Retinal pigment epithelial cell (primary cell): ENCODE results near the gene MAPK14.
A peak's percentile ranks its signal among the peaks of the same experiment; 100 is the strongest.
"Not testable (repeated sequence)": the region's sequence is repeated elsewhere in the genome, so short reads cannot be mapped to it uniquely, and the experiment has no call there.

Experiments
- DNase-seq: peaks from one replicate; pipeline ENCODE4 v3.0.0-alpha.2; 2010; ENCODE audit warnings: low read depth
- H3K4me3 ChIP-seq: 2 replicates; pipeline ENCODE4 v1.5.1; 2011; ENCODE audit warnings: mild to moderate bottlenecking, low read length, control low read depth, moderate library complexity
- CTCF ChIP-seq: conservative IDR thresholded peaks from 2 replicates; pipeline ENCODE4 v1.5.1; 2011; ENCODE audit warnings: low read depth, low read length, control low read depth, inconsistent platforms

MAPK14 gene

GRCh38 chr6:36027501-36028087 lies at the start of gene MAPK14:
TSS of gene MAPK14 (plus strand) at chr6:36027808. CDS start at chr6:36028158, 350 bp downstream.
- peak; percentile 85 for TF ChIP-seq CTCF
- DNase-seq = peak; percentile 99

GRCh38 chr6:35980126-35980525 lies 47.5 kb upstream of the MAPK14 start:
- DNase-seq, H3K4me3 ChIP-seq: not testable (repeated sequence)

More at GRCh38 chr6:36027501-36028087, at the start of gene MAPK14:
- H3K4me3 ChIP-seq = peak within 1 kb of the TSS; percentile 97

DNA sequence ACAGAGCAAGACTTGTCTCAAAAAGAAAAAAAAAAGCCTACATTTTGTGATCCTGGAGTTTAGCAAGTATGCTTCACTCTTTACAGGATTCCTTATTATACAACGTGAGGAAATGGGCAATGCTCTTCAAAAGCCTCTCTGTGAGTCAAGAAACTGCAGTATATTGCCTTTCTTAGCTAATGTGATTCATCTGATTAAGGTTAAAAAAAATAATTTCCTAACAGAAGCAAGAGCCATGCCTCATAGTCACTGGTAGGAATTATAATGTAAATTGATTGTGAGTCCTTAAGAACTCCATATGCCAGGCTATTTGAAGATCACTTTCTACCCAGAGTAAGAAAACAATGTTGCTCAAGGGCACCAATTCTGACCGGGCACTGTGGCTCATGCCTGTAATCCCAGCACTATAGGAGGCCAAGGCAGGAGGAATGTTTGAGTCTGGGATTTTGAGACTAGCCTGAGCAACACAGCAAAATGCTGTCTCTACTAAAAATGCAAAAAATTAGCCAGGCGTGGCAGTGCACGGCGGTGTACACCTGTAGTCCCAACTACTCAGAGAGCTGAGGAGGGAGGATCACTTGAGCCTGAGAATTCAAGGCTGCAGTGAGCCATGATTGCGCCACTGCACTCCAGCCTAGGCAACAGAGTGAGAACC lies 46.5 kb upstream of the MAPK14 start:
- no peak for DNase-seq
- TF ChIP-seq CTCF = no peak
- no peak overlapping the region for H3K4me3 ChIP-seq

DNA sequence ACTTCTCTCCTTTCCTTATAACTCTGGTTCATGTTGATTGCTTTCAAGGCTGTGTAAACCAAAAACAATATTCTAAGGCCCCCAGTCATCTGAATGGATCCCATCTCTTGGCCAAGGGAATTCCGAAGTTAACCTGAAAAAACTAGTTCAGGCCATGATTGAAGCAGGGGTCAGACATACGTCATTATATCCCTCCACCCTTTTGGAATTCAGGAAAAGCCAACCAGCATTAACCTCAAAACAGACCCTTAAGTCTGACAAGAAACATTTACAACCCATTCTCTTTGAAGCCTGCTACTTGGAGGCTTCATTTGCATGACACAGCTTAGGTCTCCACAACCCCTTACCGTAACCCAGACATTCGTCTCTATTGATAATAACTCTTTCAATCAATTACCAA lies 42.9 kb upstream of the MAPK14 start:
- H3K4me3 ChIP-seq = no peak overlapping the region
- no peak for TF ChIP-seq CTCF
- DNase-seq = no peak

DNA sequence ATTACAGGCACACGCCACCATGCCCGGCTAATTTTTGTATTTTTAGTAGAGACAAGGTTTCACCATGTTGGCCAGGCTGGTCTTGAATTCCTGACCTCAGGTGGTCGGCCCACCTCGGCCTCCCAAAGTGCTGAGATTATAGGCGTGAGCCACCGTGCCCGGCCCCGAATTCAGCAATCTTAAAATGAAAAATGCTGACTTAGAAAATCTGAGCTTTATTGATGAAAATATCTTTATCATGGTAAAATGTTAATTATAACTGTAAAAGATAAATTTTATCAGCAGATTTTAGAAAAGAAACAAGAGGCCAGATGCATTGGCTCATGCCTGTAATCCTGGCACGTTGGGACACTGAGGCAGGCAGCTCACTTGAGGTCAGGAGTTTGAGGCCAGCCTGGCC lies 39.6 kb upstream of the MAPK14 start:
- DNase-seq, H3K4me3 ChIP-seq: not testable (repeated sequence)

GRCh38 chr6:35993150-35993549 lies 34.5 kb upstream of the MAPK14 start:
- no peak for TF ChIP-seq CTCF
- DNase-seq = no peak

DNA sequence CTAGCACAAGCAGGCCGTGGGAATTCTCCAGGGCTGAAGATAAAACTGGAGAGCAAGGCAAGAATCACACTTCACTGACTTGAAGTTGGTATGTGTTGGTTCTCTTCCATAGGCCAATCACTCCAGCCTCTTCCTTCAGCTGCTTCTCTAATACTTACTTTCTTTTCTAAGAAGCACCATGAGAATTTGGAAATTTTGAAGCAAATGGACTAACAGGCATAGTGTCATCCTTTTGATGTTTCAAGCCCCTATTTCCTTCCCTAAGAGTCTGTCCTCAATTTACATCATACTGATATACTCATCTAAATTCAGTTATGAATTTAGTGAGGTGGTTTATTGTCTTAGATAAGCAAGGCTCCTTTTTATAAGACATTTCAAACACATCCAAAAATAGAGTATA lies 27.2 kb upstream of the MAPK14 start:
- TF ChIP-seq CTCF = no peak
- no peak overlapping the region for H3K4me3 ChIP-seq
- no peak for DNase-seq

More at GRCh38 chr6:35993150-35993549, 34.5 kb upstream of the MAPK14 start:
- no peak overlapping the region for H3K4me3 ChIP-seq

GRCh38 chr6:36015666-36016065 lies 11.9 kb upstream of the MAPK14 start:
- DNase-seq = no peak
- TF ChIP-seq CTCF = no peak
- H3K4me3 ChIP-seq = no peak overlapping the region
